Measurements from ENCODE around the gene UST.

The UST gene

DNA sequence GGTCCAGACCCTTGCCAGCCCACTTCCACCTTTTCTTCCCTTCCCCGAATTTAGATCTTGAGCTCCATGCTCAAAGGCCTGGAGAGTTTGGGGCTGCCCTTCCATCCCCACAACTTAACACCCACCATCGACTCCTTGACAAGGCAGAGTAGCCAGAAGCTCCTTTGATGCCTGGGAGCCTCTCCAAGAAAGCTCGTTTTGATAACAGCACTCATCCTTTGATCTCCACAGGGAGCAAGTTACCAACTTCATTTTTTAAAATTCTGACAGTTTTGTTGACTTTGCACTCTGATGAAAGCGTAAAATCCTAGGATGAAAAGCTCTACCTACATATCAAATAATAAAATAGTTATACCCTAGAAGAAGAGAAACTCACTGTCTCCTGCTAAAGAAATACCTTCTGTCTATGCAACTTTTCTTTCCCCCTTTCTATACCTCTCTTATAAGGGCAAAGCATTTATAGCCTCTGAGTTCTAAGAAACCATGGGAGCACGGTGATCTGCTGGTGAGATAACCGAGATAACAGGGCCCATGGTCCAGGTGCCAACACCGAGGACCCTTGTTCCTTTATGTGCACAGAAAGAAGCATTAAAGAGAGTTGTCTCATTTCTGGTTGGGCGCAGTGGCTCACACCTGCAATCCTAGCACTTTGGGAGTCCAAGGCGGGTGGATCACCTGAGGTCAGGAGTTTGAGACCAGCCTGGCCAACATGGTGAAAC is 134.9 kb downstream of the UST start:
- Histone ChIP-seq H3K27me3 (ENCODE audit: control insufficient read depth, low read length) (no peaks in the 10 kb centered on the region), H3K9me2 (replicated peaks; ENCODE audit: control insufficient read depth, low read length) (no peaks in the 10 kb centered on the region), H3K27ac (ENCODE audit: low read depth, low read length) (no peak overlapping the region), H3K4me1 (ENCODE audit: control insufficient read depth, low read length) (no peaks in the 10 kb centered on the region), H3F3A (ENCODE audit: control insufficient read depth, insufficient read depth) (no peaks in the 10 kb centered on the region), H4K20me1 (ENCODE audit: control insufficient read depth, insufficient read depth, low read depth, low read length) (no peaks in the 10 kb centered on the region), H3K36me3 (ENCODE audit: control insufficient read depth, low read length) (no peaks in the 10 kb centered on the region), H3K4me2 (ENCODE audit: low read length) (no peak overlapping the region), H3K9me3 (ENCODE audit: control insufficient read depth, insufficient read depth, low read length) (no peaks in the 10 kb centered on the region), H3K4me3 (ENCODE audit: low read length) (no peak overlapping the region), H3K79me2 (ENCODE audit: control insufficient read depth, low read length) (no peaks in the 10 kb centered on the region)
- no peak for TF ChIP-seq EZH2phosphoT487 (IDR thresholded peaks at IDR 0.05; ENCODE audit: borderline replicate concordance, low read length)
- TF ChIP-seq, protein P1, sequence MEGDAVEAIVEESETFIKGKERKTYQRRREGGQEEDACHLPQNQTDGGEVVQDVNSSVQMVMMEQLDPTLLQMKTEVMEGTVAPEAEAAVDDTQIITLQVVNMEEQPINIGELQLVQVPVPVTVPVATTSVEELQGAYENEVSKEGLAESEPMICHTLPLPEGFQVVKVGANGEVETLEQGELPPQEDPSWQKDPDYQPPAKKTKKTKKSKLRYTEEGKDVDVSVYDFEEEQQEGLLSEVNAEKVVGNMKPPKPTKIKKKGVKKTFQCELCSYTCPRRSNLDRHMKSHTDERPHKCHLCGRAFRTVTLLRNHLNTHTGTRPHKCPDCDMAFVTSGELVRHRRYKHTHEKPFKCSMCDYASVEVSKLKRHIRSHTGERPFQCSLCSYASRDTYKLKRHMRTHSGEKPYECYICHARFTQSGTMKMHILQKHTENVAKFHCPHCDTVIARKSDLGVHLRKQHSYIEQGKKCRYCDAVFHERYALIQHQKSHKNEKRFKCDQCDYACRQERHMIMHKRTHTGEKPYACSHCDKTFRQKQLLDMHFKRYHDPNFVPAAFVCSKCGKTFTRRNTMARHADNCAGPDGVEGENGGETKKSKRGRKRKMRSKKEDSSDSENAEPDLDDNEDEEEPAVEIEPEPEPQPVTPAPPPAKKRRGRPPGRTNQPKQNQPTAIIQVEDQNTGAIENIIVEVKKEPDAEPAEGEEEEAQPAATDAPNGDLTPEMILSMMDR (IDR thresholded peaks at IDR 0.05; ENCODE audit: low read depth, low read length, poor library complexity, severe bottlenecking), result no peak

GRCh38 chr6:148883270-148883669 is 136.4 kb downstream of the UST start:
- H3K27ac ChIP-seq (ENCODE audit: low read depth, low read length), result no peak overlapping the region
- H3K79me2 ChIP-seq (ENCODE audit: control insufficient read depth, low read length), result no peaks in the 10 kb centered on the region
- no peaks in the 10 kb centered on the region for H3K36me3 ChIP-seq (ENCODE audit: control insufficient read depth, low read length)
- no peaks in the 10 kb centered on the region for H3F3A ChIP-seq (ENCODE audit: control insufficient read depth, insufficient read depth)
- no peaks in the 10 kb centered on the region for H4K20me1 ChIP-seq (ENCODE audit: control insufficient read depth, insufficient read depth, low read depth, low read length)
- TF ChIP-seq, protein P1 (IDR thresholded peaks at IDR 0.05; ENCODE audit: low read depth, low read length, poor library complexity, severe bottlenecking), result no peak
- no peak for TF ChIP-seq EZH2phosphoT487 (IDR thresholded peaks at IDR 0.05; ENCODE audit: borderline replicate concordance, low read length)
- no peaks in the 10 kb centered on the region for H3K4me1 ChIP-seq (ENCODE audit: control insufficient read depth, low read length)
- no peaks in the 10 kb centered on the region for H3K9me3 ChIP-seq (ENCODE audit: control insufficient read depth, insufficient read depth, low read length)
- H3K4me2 ChIP-seq (ENCODE audit: low read length), result no peak overlapping the region
- H3K27me3 ChIP-seq (ENCODE audit: control insufficient read depth, low read length), result no peaks in the 10 kb centered on the region
- no peak overlapping the region for H3K4me3 ChIP-seq (ENCODE audit: low read length)
- no peaks in the 10 kb centered on the region for H3K9me2 ChIP-seq (replicated peaks; ENCODE audit: control insufficient read depth, low read length)

DNA sequence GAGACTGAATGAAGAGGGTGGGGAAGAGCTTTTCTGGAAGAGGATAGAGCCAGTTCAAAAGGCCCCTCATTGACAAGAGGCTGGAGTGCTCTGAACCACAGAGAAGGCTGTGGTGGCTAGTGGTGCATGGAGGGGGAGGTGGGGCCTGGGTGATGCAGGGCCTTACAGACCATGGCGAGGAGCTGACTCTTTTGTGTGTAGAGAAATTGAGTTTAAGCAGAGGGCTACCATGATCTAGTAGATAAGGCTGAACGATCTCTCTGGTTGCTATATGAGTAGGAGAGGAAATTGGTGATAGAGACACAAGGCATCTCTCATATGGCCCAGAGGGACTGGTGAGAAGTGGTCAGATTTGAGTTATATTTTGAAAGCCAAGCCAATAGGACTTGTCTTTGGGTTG is 137.6 kb downstream of the UST start:
- no peaks in the 10 kb centered on the region for H3F3A ChIP-seq (ENCODE audit: control insufficient read depth, insufficient read depth)

More for the DNA sequence above, 137.6 kb downstream of the UST start:
- TF ChIP-seq, protein P1 (IDR thresholded peaks at IDR 0.05; ENCODE audit: low read depth, low read length, poor library complexity, severe bottlenecking), result no peak
- TF ChIP-seq EZH2phosphoT487 (IDR thresholded peaks at IDR 0.05; ENCODE audit: borderline replicate concordance, low read length), result no peak
- no peak overlapping the region for H3K4me3 ChIP-seq (ENCODE audit: low read length)
- H3K27ac ChIP-seq (ENCODE audit: low read depth, low read length), result no peak overlapping the region
- no peak overlapping the region for H3K4me2 ChIP-seq (ENCODE audit: low read length)
- H3K9me3 ChIP-seq (ENCODE audit: control insufficient read depth, insufficient read depth, low read length), result no peaks in the 10 kb centered on the region
- H3K9me2 ChIP-seq (replicated peaks; ENCODE audit: control insufficient read depth, low read length), result no peaks in the 10 kb centered on the region
- H3K36me3 ChIP-seq (ENCODE audit: control insufficient read depth, low read length), result no peaks in the 10 kb centered on the region
- H4K20me1 ChIP-seq (ENCODE audit: control insufficient read depth, insufficient read depth, low read depth, low read length), result no peaks in the 10 kb centered on the region
- H3K4me1 ChIP-seq (ENCODE audit: control insufficient read depth, low read length), result no peaks in the 10 kb centered on the region
- no peaks in the 10 kb centered on the region for H3K79me2 ChIP-seq (ENCODE audit: control insufficient read depth, low read length)
- no peaks in the 10 kb centered on the region for H3K27me3 ChIP-seq (ENCODE audit: control insufficient read depth, low read length)
